Placental epithelial cell (primary cell): ENCODE measurements around the gene CENPH. TPM values are rescaled to one million over a fixed set of nuclear protein-coding genes. Genes with fewer than 3 reads are reported as not detected.

Experiments
- small RNA-seq: library from RNA; depleted of rRNA; stranded (forward); fragments of <200 nt; gene quantifications from one replicate; pipeline ENCODE3, GENCODE V24; 2012
- total RNA-seq: library from RNA; depleted of rRNA; stranded (reverse); fragments of >200 nt; gene quantifications from 2 replicates; pipeline ENCODE4 v1.2.3, GENCODE V29; 2012

The CENPH gene
- 8.2 and 14.9 TPM in 2 replicates for total RNA-seq

GRCh38 chr5:69189162-69190086, at the start of gene CENPH:
Gene CENPH, plus strand, starts transcription at chr5:69189583. Its CDS starts 52 bp downstream, at chr5:69189635.

GRCh38 chr5:69166686-69167492, 22.5 kb upstream of the CENPH start, which contains the start of gene CCNB1:
Gene CCNB1, plus strand, starts transcription at chr5:69167150. Its CDS starts 113 bp downstream, at chr5:69167263.

GRCh38 chr5:69234457-69235268, 45.3 kb downstream of the CENPH start, which contains the start of gene CDK7:
Gene CDK7, plus strand, starts transcription at chr5:69234886. Its CDS starts 90 bp downstream, at chr5:69234976.

Small RNA genes within 50 kb of the gene (small RNA-seq; reads per million reads assigned to genes)
- not detected for gene SNORA50D

Other genes with a start within 250 kb of the CENPH start
- 49.7 and 58.1 TPM in 2 replicates for gene SLC30A5, start 95.6 kb upstream of the CENPH start, total RNA-seq
- 28.7 and 69.1 TPM in 2 replicates for gene CCNB1, start 22.4 kb upstream of the CENPH start, total RNA-seq
- gene CDK7, start 45.3 kb downstream of the CENPH start, total RNA-seq = 27.5 and 39.9 TPM in 2 replicates
- 2.4 and 3.8 TPM in 2 replicates for gene CCDC125, start 143.2 kb downstream of the CENPH start, total RNA-seq
- gene AK6, start 179.9 kb downstream of the CENPH start, total RNA-seq = 7.5 and 12.5 TPM in 2 replicates
- 38.9 and 67.0 TPM in 2 replicates for gene TAF9, start 179.9 kb downstream of the CENPH start, total RNA-seq
- 23.2 and 29.1 TPM in 2 replicates for gene RAD17, start 180.2 kb downstream of the CENPH start, total RNA-seq
- 20.0 and 29.5 TPM in 2 replicates for gene MARVELD2, start 225.5 kb downstream of the CENPH start, total RNA-seq